ENCODE measurements around the gene CUL4A.

Gene CUL4A

GRCh38 chr13:113207890-113208420 lies 1.5 kb upstream of the CUL4A start:
- peak in 6 of 51 donors; percentile 43 to 51 (median 48) for DNase-seq

GRCh38 chr13:113208421-113209335 lies 735 bp upstream of the CUL4A start, which contains the start of gene PCID2:
PCID2 (minus strand) TSS chr13:113208669; CDS start chr13:113208634, 35 bp downstream.
- DNase-seq = peak; percentile 10 to 92 (median 82)

GRCh38 chr13:113209759-113210421 lies 477 bp downstream of the CUL4A start:
- DNase-seq = peak in 28 of 51 donors; percentile 7 to 55 (median 29)

- no peak for DNase-seq
These were observed 1.4 kb downstream of the CUL4A start for GRCh38 chr13:113210833-113211232.

GRCh38 chr13:113211774-113212173 lies 2.4 kb downstream of the CUL4A start:
- no peak for DNase-seq

GRCh38 chr13:113216254-113217048 lies 7.0 kb downstream of the CUL4A start:
- DNase-seq = peak in 14 of 51 donors; percentile 3 to 38 (median 20)

GRCh38 chr13:113218586-113218985 lies 9.2 kb downstream of the CUL4A start:
- DNase-seq = no peak

GRCh38 chr13:113219256-113219940 lies 10.0 kb downstream of the CUL4A start:
- DNase-seq = no peak

- DNase-seq = no peak
These were observed 10.8 kb downstream of the CUL4A start for GRCh38 chr13:113220141-113220598.

GRCh38 chr13:113220877-113221276 lies 11.5 kb downstream of the CUL4A start:
- DNase-seq = no peak

GRCh38 chr13:113223070-113223469 lies 13.7 kb downstream of the CUL4A start:
- DNase-seq = no peak

- no peak for DNase-seq
These were observed 15.1 kb downstream of the CUL4A start for GRCh38 chr13:113224486-113224885.

- no peak for DNase-seq
These were observed 16.1 kb downstream of the CUL4A start for GRCh38 chr13:113225515-113225914.

GRCh38 chr13:113226873-113227450 lies 17.5 kb downstream of the CUL4A start:
- no peak for DNase-seq

- DNase-seq = no peak
These were observed 19.7 kb downstream of the CUL4A start for GRCh38 chr13:113229161-113229560.

GRCh38 chr13:113229791-113230190 lies 20.4 kb downstream of the CUL4A start:
- DNase-seq = no peak

GRCh38 chr13:113231306-113232207 lies 22.1 kb downstream of the CUL4A start:
- no peak for DNase-seq

- DNase-seq = no peak
These were observed 23.0 kb downstream of the CUL4A start for GRCh38 chr13:113232208-113233003.

Data from hypothalamus (tissue), 51 donors.